Measurements from ENCODE around the gene FAM170B. TPM values are rescaled to one million over a fixed set of nuclear protein-coding genes. Genes with fewer than 3 reads are reported as not detected.

The FAM170B gene
- total and polyA plus RNA-seq, 5 experiments from 2014 or later, result not detected

GRCh38 chr10:49094646-49095045 lies 39.2 kb downstream of the FAM170B start:
- POLR2A ChIA-PET, result no interaction called here
- no peak overlapping the region for H3K4me3 Mint-ChIP-seq
- peaks cover 2 to 21% (median 7%) of the 10 kb centered on the region in 5 donors for H3K27me3 Mint-ChIP-seq
- no peaks in the 10 kb centered on the region for H3K36me3 Mint-ChIP-seq
- ATAC-seq, result no peak
- no peak for DNase-seq
- H3K4me1 Mint-ChIP-seq, result no peaks in the 10 kb centered on the region
- H3K27ac Mint-ChIP-seq, result no peak overlapping the region
- peaks cover 0 to 2% (median 0%) of the 10 kb centered on the region in 9 donors for H3K9me3 Mint-ChIP-seq

GRCh38 chr10:49093922-49094321 lies 39.9 kb downstream of the FAM170B start:
- POLR2A ChIA-PET, result no interaction called here
- H3K4me3 Mint-ChIP-seq, result no peak overlapping the region
- no peak overlapping the region for H3K27ac Mint-ChIP-seq
- peaks cover 2 to 27% (median 8%) of the 10 kb centered on the region in 5 donors for H3K27me3 Mint-ChIP-seq
- no peak for ATAC-seq
- H3K4me1 Mint-ChIP-seq, result no peaks in the 10 kb centered on the region
- peaks cover 0 to 2% (median 0%) of the 10 kb centered on the region in 9 donors for H3K9me3 Mint-ChIP-seq
- H3K36me3 Mint-ChIP-seq, result no peaks in the 10 kb centered on the region
- DNase-seq, result no peak

- Mint-ChIP-seq H3K4me3 (no peak overlapping the region), H3K9me3 (peaks cover 0 to 3% (median under 1%) of the 10 kb centered on the region in 9 donors), H3K36me3 (peaks cover 0 to 2% (median 0%) of the 10 kb centered on the region in 3 donors), H3K27me3 (peaks cover 0 to 19% (median 2%) of the 10 kb centered on the region in 5 donors), H3K4me1 (no peaks in the 10 kb centered on the region), H3K27ac (no peak overlapping the region)
- POLR2A ChIA-PET, result no interaction called here
- no peak for DNase-seq
- no peak for ATAC-seq
These were observed 41.3 kb downstream of the FAM170B start for GRCh38 chr10:49092477-49092876.

GRCh38 chr10:49091450-49092210 lies 42.2 kb downstream of the FAM170B start:
- peaks cover 0 to 15% (median 2%) of the 10 kb centered on the region in 5 donors for H3K27me3 Mint-ChIP-seq
- H3K36me3 Mint-ChIP-seq, result peaks cover 0 to 10% (median 0%) of the 10 kb centered on the region in 3 donors
- POLR2A ChIA-PET, result no interaction called here
- peaks cover 2 to 11% (median 9%) of the 10 kb centered on the region in 9 donors for H3K9me3 Mint-ChIP-seq
- ATAC-seq (no peak), DNase-seq (no peak)
- H3K27ac Mint-ChIP-seq, result no peak overlapping the region
- no peaks in the 10 kb centered on the region for H3K4me1 Mint-ChIP-seq
- no peak overlapping the region for H3K4me3 Mint-ChIP-seq

GRCh38 chr10:49090696-49091380 lies 43.0 kb downstream of the FAM170B start:
- ATAC-seq (no peak), DNase-seq (no peak)
- peaks cover 4 to 19% (median 14%) of the 10 kb centered on the region in 9 donors for H3K9me3 Mint-ChIP-seq
- peaks cover 0 to 15% (median 0%) of the 10 kb centered on the region in 3 donors for H3K36me3 Mint-ChIP-seq
- no peak overlapping the region for H3K4me3 Mint-ChIP-seq
- no peaks in the 10 kb centered on the region for H3K4me1 Mint-ChIP-seq
- no peak overlapping the region for H3K27ac Mint-ChIP-seq
- peaks cover 0 to 15% (median 2%) of the 10 kb centered on the region in 5 donors for H3K27me3 Mint-ChIP-seq
- POLR2A ChIA-PET, result no interaction called here

- no peak for ATAC-seq
- no peak overlapping the region for H3K4me3 Mint-ChIP-seq
- POLR2A ChIA-PET, result no interaction called here
- H3K4me1 Mint-ChIP-seq, result no peaks in the 10 kb centered on the region
- no peak overlapping the region for H3K27ac Mint-ChIP-seq
- peaks cover 0 to 15% (median 0%) of the 10 kb centered on the region in 3 donors for H3K36me3 Mint-ChIP-seq
- DNase-seq, result no peak
- peaks cover 0 to 9% (median 2%) of the 10 kb centered on the region in 5 donors for H3K27me3 Mint-ChIP-seq
- H3K9me3 Mint-ChIP-seq, result peaks cover 4 to 20% (median 14%) of the 10 kb centered on the region in 9 donors
These were observed 43.6 kb downstream of the FAM170B start for GRCh38 chr10:49090189-49090575.

GRCh38 chr10:49089557-49090188 lies 44.1 kb downstream of the FAM170B start:
- POLR2A ChIA-PET, result no interaction called here
- Mint-ChIP-seq H3K27ac (no peak overlapping the region), H3K27me3 (peaks cover 0 to 9% (median 2%) of the 10 kb centered on the region in 5 donors), H3K4me3 (no peak overlapping the region), H3K4me1 (no peaks in the 10 kb centered on the region), H3K9me3 (peaks cover 4 to 20% (median 14%) of the 10 kb centered on the region in 9 donors), H3K36me3 (peaks cover 0 to 15% (median 0%) of the 10 kb centered on the region in 3 donors)
- ATAC-seq (no peak), DNase-seq (no peak)

- Mint-ChIP-seq H3K4me1 (no peaks in the 10 kb centered on the region), H3K27me3 (peaks cover 0 to 9% (median 4%) of the 10 kb centered on the region in 5 donors), H3K9me3 (peaks cover 4 to 20% (median 14%) of the 10 kb centered on the region in 9 donors), H3K36me3 (peaks cover 0 to 15% (median 0%) of the 10 kb centered on the region in 3 donors), H3K27ac (no peak overlapping the region), H3K4me3 (no peak overlapping the region)
- POLR2A ChIA-PET, result no interaction called here
- no peak for ATAC-seq
- DNase-seq, result no peak
These were observed 44.7 kb downstream of the FAM170B start for GRCh38 chr10:49089152-49089551.

GRCh38 chr10:49086889-49087288 lies 46.9 kb downstream of the FAM170B start:
- Mint-ChIP-seq H3K27me3 (peaks cover 0 to 9% (median 4%) of the 10 kb centered on the region in 5 donors), H3K36me3 (peaks cover 0 to 15% (median 0%) of the 10 kb centered on the region in 3 donors), H3K27ac (no peak overlapping the region), H3K4me1 (no peaks in the 10 kb centered on the region), H3K4me3 (no peak overlapping the region), H3K9me3 (peaks cover 4 to 20% (median 13%) of the 10 kb centered on the region in 9 donors)
- DNase-seq (no peak), ATAC-seq (no peak)
- POLR2A ChIA-PET, result no interaction called here

- Mint-ChIP-seq H3K4me3 (no peak overlapping the region), H3K9me3 (peaks cover 4 to 20% (median 14%) of the 10 kb centered on the region in 9 donors), H3K36me3 (peaks cover 0 to 15% (median 0%) of the 10 kb centered on the region in 3 donors), H3K4me1 (no peaks in the 10 kb centered on the region), H3K27me3 (peaks cover 0 to 2% (median 0%) of the 10 kb centered on the region in 5 donors), H3K27ac (no peak overlapping the region)
- POLR2A ChIA-PET, result no interaction called here
- DNase-seq (no peak), ATAC-seq (no peak)
These were observed 50.6 kb downstream of the FAM170B start for GRCh38 chr10:49083261-49083660.

- Mint-ChIP-seq H3K4me3 (no peak overlapping the region), H3K36me3 (peaks cover 0 to 15% (median 0%) of the 10 kb centered on the region in 3 donors), H3K9me3 (peaks cover 4 to 20% (median 14%) of the 10 kb centered on the region in 9 donors), H3K27ac (no peak overlapping the region), H3K27me3 (peaks cover 0 to 2% (median 0%) of the 10 kb centered on the region in 5 donors), H3K4me1 (no peaks in the 10 kb centered on the region)
- ATAC-seq, result no peak
- no peak for DNase-seq
- POLR2A ChIA-PET, result no interaction called here
These were observed 51.1 kb downstream of the FAM170B start for GRCh38 chr10:49082766-49083165.

GRCh38 chr10:49081547-49082275 lies 52.1 kb downstream of the FAM170B start:
- Mint-ChIP-seq H3K9me3 (peaks cover 0 to 10% (median 6%) of the 10 kb centered on the region in 9 donors), H3K27ac (no peak overlapping the region), H3K4me1 (no peaks in the 10 kb centered on the region), H3K4me3 (no peak overlapping the region), H3K36me3 (peaks cover 0 to 5% (median 0%) of the 10 kb centered on the region in 3 donors), H3K27me3 (peaks cover 0 to 7% (median 5%) of the 10 kb centered on the region in 5 donors)
- POLR2A ChIA-PET, result no interaction called here
- ATAC-seq, result no peak
- DNase-seq, result no peak

All from naive thymus-derived CD8-positive, alpha-beta T cell (primary cell).